HCT116 (cell line): ENCODE measurements around the gene SAA2.

ENCODE experiments used
- ATF3 ChIP-seq: IDR thresholded peaks from 2 replicates; pipeline ENCODE4 v1.6.1; 2012
- EZH2 ChIP-seq: fragments of 200-600 bp; sonication (generic); IDR thresholded peaks from 2 replicates; pipeline ENCODE4 v1.6.1; 2017; ENCODE audit warnings: antibody characterized with exemption, mixed run types

- no peak for TF ChIP-seq ATF3
- TF ChIP-seq EZH2 = no peak
Measured at GRCh38 chr11:18236664-18237356, 11.7 kb downstream of the SAA2 start, which contains the start of gene SAA4.
